BLaER1 (cell line): ENCODE measurements around the gene CA5A.
"Not testable (repeated sequence)": the region's sequence is repeated elsewhere in the genome, so short reads cannot be mapped to it uniquely, and the experiment has no call there.

Source experiments
- H3K27ac ChIP-seq: shearing (Covaris generic); formaldehyde crosslinking; 2 replicates; pipeline ENCODE4 v1.8.1; 2022
- H3K27me3 ChIP-seq: shearing (Covaris generic); formaldehyde crosslinking; 2 replicates; pipeline ENCODE4 v1.8.1; 2022
- H3K36me3 ChIP-seq: shearing (Covaris generic); formaldehyde crosslinking; 2 replicates; pipeline ENCODE4 v1.8.1; 2022
- H3K4me1 ChIP-seq: shearing (Covaris generic); formaldehyde crosslinking; 2 replicates; pipeline ENCODE4 v1.8.1; 2022
- H3K4me2 ChIP-seq: shearing (Covaris generic); formaldehyde crosslinking; 2 replicates; pipeline ENCODE4 v1.8.1; 2022
- H3K4me3 ChIP-seq: shearing (Covaris generic); formaldehyde crosslinking; 2 replicates; pipeline ENCODE4 v1.8.1; 2022
- H3K9ac ChIP-seq: shearing (Covaris generic); formaldehyde crosslinking; 2 replicates; pipeline ENCODE4 v1.8.1; 2022
- H3K9me3 ChIP-seq: shearing (Covaris generic); formaldehyde crosslinking; 2 replicates; pipeline ENCODE4 v1.8.1; 2022
- H4K20me1 ChIP-seq: shearing (Covaris generic); formaldehyde crosslinking; 2 replicates; pipeline ENCODE4 v1.8.1; 2022
- Cebpa-rat ChIP-seq: shearing (Covaris generic); IDR thresholded peaks from 2 replicates; pipeline ENCODE4 v1.8.1; 2022

Gene CA5A

GRCh38 chr16:87897521-87898505, 38.5 kb downstream of the CA5A start:
- no peaks in the 10 kb centered on the region for H3K36me3 ChIP-seq
- peak overlapping the region; percentile 46 for H3K27ac ChIP-seq
- H3K4me2 ChIP-seq: peak overlapping the region; percentile 87
- no peak for TF ChIP-seq Cebpa-rat
- H3K9ac ChIP-seq: peak overlapping the region; percentile 38; the same call in 1 of the 2 replicates
- peaks cover 65% of the 10 kb centered on the region for H3K4me1 ChIP-seq
- H3K27me3 ChIP-seq: no peaks in the 10 kb centered on the region
- H4K20me1 ChIP-seq: no peaks in the 10 kb centered on the region
- no peak overlapping the region for H3K4me3 ChIP-seq
- no peaks in the 10 kb centered on the region for H3K9me3 ChIP-seq

GRCh38 chr16:87896924-87897520, 39.3 kb downstream of the CA5A start:
- not testable (repeated sequence) for H3K4me3 ChIP-seq, H4K20me1 ChIP-seq, H3K27me3 ChIP-seq, H3K9me3 ChIP-seq, H3K36me3 ChIP-seq
- Histone ChIP-seq H3K27ac (peak overlapping the region; percentile 46), H3K4me1 (peaks cover 65% of the 10 kb centered on the region), H3K9ac (0 out of 2 replicates have a peak overlapping the region, but pooled peaks have one; percentile 48), H3K4me2 (peak overlapping the region; percentile 87)

DNA sequence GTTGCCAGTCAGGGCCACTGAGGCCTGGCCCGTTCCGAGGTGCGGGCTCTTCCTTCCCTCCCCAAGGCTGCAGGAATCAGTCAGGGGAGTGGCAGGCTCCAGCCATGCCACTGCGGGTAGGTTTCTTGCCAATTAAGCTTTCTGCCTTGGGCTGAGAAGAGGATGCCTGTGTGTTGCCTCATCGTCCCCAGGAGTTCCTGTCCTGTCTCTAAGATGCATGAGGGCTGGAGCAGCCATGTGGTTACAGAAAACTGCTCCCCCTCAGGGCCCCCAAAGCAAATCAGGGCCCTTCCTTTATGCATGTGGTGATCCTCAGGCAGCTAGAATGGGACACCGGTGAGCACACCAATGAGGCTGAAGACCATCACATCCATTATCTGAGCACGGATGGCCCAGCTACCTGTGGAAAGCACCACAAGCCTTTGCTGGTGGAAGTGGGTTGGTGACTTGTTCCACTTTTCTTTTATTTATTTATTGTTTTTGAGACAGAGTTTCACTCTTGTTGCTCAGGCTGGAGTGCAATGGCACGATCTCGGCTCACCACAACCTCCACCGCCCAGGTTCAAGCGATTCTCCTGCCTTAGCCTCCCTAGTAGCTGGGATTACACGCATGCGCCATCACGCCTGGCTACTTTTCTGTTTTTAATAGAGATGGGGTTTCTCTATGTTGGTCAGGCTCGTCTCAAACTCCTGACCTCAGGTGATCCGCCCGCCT, 40.0 kb downstream of the CA5A start:
- not testable (repeated sequence) for H3K27me3 ChIP-seq, H3K9me3 ChIP-seq, H3K36me3 ChIP-seq, H3K4me3 ChIP-seq, H4K20me1 ChIP-seq
- H3K27ac ChIP-seq: peak overlapping the region; percentile 46
- H3K4me2 ChIP-seq: peak overlapping the region; percentile 87
- H3K4me1 ChIP-seq: peaks cover 65% of the 10 kb centered on the region
- H3K9ac ChIP-seq: 0 out of 2 replicates have a peak overlapping the region, but pooled peaks have one; percentile 17

GRCh38 chr16:87895641-87896141, 40.6 kb downstream of the CA5A start:
- Histone ChIP-seq H3K9me3 (no peaks in the 10 kb centered on the region), H4K20me1 (no peaks in the 10 kb centered on the region), H3K4me3 (no peak overlapping the region), H3K4me1 (peaks cover 65% of the 10 kb centered on the region), H3K9ac (0 out of 2 replicates have a peak overlapping the region, but pooled peaks have one; percentile 17), H3K27ac (peak overlapping the region; percentile 20; the same call in 1 of the 2 replicates), H3K36me3 (no peaks in the 10 kb centered on the region), H3K27me3 (no peaks in the 10 kb centered on the region), H3K4me2 (peak overlapping the region; percentile 87)
- no peak for TF ChIP-seq Cebpa-rat

DNA sequence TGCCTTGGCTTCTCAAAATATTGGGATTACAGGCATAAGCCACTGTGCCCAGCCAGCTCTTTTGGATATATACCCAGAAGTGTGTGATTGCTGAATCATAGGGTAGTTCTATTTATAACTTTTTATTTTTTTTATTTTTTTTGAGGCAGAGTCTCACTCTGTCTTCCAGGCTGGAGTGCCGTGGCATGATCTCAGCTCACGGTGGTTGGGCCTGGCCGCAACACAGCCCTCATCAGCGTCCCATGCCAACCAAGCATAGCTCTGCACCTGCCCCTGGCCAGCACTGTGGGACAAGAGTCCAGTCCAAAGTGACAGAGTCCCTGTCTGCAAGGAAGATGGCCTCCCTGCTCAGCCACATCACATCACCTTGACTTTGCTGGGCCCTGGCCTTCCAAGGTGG, 42.3 kb downstream of the CA5A start:
- H3K4me3 ChIP-seq, H4K20me1 ChIP-seq, H3K27me3 ChIP-seq, H3K9ac ChIP-seq, H3K36me3 ChIP-seq, H3K27ac ChIP-seq, H3K9me3 ChIP-seq: not testable (repeated sequence)
- Histone ChIP-seq H3K4me2 (peak overlapping the region; percentile 87; the same call in 1 of the 2 replicates), H3K4me1 (peaks cover 56% of the 10 kb centered on the region)

DNA sequence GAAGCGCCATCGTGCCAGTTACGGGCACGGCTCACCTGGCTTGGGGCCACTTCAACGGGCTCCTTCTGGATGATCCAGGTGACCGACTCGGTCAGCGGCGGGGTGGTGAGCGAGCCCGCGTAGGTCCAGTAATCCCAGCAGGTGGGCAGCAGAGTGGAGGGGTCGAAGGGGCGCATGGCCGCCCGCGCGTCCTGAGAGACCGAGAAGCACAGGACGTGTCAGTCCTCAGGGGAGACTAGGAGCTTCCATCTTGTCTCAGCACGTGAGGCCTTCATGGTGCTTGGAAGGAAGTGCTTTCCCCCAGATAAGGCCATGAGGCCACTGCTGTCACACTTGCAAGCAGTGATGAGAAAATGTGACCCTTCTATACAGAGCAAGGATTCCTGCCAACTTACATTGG, 44.6 kb downstream of the CA5A start:
- peaks cover 34% of the 10 kb centered on the region for H3K4me1 ChIP-seq
- no peak for TF ChIP-seq Cebpa-rat
- H3K4me3 ChIP-seq: no peak overlapping the region
- H3K27ac ChIP-seq: no peak overlapping the region
- H4K20me1 ChIP-seq: no peaks in the 10 kb centered on the region
- no peak overlapping the region for H3K4me2 ChIP-seq
- H3K36me3 ChIP-seq: no peaks in the 10 kb centered on the region
- H3K9me3 ChIP-seq: peaks cover 3% of the 10 kb centered on the region; the same call in 1 of the 2 replicates
- no peaks in the 10 kb centered on the region for H3K27me3 ChIP-seq
- no peak overlapping the region for H3K9ac ChIP-seq

DNA sequence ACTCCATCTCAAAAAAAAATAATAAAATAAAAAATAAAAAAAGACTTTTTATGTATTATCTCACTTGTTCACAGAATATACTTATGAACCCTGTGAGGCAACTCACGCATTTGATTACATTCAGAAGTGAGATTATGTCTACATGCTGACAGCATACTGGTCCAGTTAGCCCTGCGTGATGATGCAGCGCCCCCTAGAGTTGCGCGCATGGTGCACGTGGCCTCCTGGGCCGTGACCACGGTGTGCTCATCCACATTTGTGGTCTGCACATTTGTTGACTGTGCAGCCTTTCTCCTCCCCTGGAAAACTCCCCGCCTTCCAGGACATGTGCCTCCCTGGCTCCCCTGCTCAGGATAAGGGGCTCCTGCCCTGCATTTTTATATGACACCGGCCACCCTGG, 46.6 kb downstream of the CA5A start:
- not testable (repeated sequence) for H3K9me3 ChIP-seq, H3K27ac ChIP-seq, H3K4me2 ChIP-seq, H3K27me3 ChIP-seq, H4K20me1 ChIP-seq, H3K4me3 ChIP-seq, H3K9ac ChIP-seq, H3K36me3 ChIP-seq
- H3K4me1 ChIP-seq: peaks cover 14% of the 10 kb centered on the region

DNA sequence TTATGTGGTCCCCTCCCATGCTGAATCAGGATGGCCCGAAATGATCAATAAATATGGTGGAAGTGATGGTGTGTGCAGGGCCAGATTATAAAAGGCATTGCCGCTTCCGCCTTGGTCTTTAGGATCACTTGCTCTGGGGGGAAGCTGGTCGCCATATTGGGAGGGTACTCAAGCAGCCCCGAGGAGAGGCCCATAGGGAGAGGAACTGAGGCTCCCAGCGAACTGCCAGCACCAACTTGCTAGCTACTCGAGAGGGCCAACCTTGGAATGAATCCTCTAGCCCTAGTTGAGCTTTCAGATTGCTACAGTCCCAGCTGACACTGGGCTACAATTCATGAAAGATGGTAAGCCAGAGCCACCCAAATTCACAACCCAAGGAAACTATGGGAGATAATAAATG, 48.0 kb downstream of the CA5A start:
- H3K27ac ChIP-seq, H3K27me3 ChIP-seq, H3K4me1 ChIP-seq, H4K20me1 ChIP-seq, H3K36me3 ChIP-seq, H3K9me3 ChIP-seq, H3K9ac ChIP-seq, H3K4me3 ChIP-seq, H3K4me2 ChIP-seq: not testable (repeated sequence)

GRCh38 chr16:87887931-87888330, 48.4 kb downstream of the CA5A start:
- not testable (repeated sequence) for H3K4me3 ChIP-seq, H3K9me3 ChIP-seq

DNA sequence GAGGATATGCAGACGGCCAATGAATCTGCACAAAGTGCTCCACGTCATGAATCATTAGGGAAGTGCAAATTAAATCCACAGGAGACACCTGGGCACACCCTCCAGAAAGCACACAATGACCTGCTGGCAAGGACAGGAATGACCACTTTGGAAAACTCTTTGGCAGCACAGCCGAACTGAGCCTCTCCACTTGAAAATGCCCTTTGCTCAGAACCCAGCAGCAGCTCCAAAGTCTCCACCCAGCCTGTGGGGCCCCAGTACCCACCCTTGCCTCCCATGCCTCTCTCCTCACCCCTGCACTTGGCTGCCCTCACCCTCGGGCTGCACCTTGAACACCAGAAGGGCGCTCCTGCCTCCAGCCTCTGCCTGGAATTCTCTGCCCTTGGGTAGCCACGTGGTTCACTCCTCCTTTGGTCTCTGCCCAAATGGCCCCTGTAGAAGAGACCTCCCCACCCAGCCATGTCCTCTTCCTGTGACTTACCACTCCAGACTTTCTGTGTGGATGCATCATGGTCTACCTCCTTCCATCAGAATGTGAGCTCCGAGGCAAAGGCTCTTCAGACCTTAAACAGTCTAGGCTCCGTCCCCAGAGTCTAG, 50.9 kb downstream of the CA5A start:
- H3K4me1 ChIP-seq: peaks cover 25% of the 10 kb centered on the region
- H3K27me3 ChIP-seq, H3K4me3 ChIP-seq, H3K9ac ChIP-seq, H3K9me3 ChIP-seq, H3K4me2 ChIP-seq, H3K27ac ChIP-seq, H4K20me1 ChIP-seq, H3K36me3 ChIP-seq: not testable (repeated sequence)

More at GRCh38 chr16:87887931-87888330, 48.4 kb downstream of the CA5A start:
- H4K20me1 ChIP-seq, H3K27me3 ChIP-seq, H3K36me3 ChIP-seq, H3K4me2 ChIP-seq, H3K4me1 ChIP-seq, H3K27ac ChIP-seq, H3K9ac ChIP-seq: not testable (repeated sequence)
